ENCODE data around the gene PALD1. TPM values are rescaled to one million over a fixed set of nuclear protein-coding genes. Genes with fewer than 3 reads are reported as not detected.

Gene PALD1
- total and polyA plus RNA-seq, 9 of the 15 experiments (the other 6 are each of a cell fraction or from before 2014, with no cell fraction given): 0.03 to 0.29 (median 0.09) TPM; not detected in 2

- TF ChIP-seq POLR3A (IDR thresholded peaks at IDR 0.05; ENCODE audit: borderline replicate concordance, extremely low read depth, insufficient read depth, insufficient read length) (no peak), NCOA4 (IDR thresholded peaks at IDR 0.05; ENCODE audit: partially characterized antibody) (no peak), RNF219 (CRISPR knock-in tag; IDR thresholded peaks at IDR 0.05) (no peak), PREB (CRISPR knock-in tag; IDR thresholded peaks at IDR 0.05) (0 out of 2 replicates have a peak, but pooled peaks have one; percentile 13), NFXL1 (CRISPR knock-in tag; IDR thresholded peaks at IDR 0.05) (peak; percentile 41; the same call in 1 of the 2 replicates), KAT8 (IDR thresholded peaks at IDR 0.05; ENCODE audit: low read depth) (no peak), MCM7 (IDR thresholded peaks at IDR 0.05) (no peak), SMARCA4 (IDR thresholded peaks at IDR 0.05) (peak; percentile 94), ZNF740 (CRISPR knock-in tag; IDR thresholded peaks at IDR 0.05) (no peak; the same call in 1 of the 2 replicates), ZNF740 (tag; IDR thresholded peaks at IDR 0.05) (no peak), TAF9B (IDR thresholded peaks at IDR 0.05; ENCODE audit: partially characterized antibody) (no peak), ZNF551 (CRISPR knock-in tag; IDR thresholded peaks at IDR 0.05) (no peak), YY1 (IDR thresholded peaks at IDR 0.05; ENCODE audit: borderline replicate concordance in 1 of 3, control insufficient read depth in 1 of 3, extremely low read depth in 1 of 3, insufficient read depth in 3 of 3, insufficient read length in 1 of 3, insufficient replicate concordance in 2 of 3, low read depth in 1 of 3, low read length in 2 of 3) (peak in 1 of 3 experiments; percentile 18), GABPB2 (CRISPR knock-in tag; conservative IDR thresholded peaks at IDR 0.05) (no peak), ZNF12 (CRISPR knock-in tag; IDR thresholded peaks at IDR 0.05) (peak; percentile 67; the same call in 1 of the 2 replicates), FOSL1 (tag; conservative IDR thresholded peaks at IDR 0.05) (peak; percentile 83), FOXA3 (CRISPR knock-in tag; conservative IDR thresholded peaks at IDR 0.05 in 1 of 2, IDR thresholded peaks at IDR 0.05 in 1 of 2) (peak in 1 of 2 experiments; percentile 49; a peak in 2 of 4 replicates), SMARCB1 (IDR thresholded peaks at IDR 0.05; ENCODE audit: insufficient read length, low read depth) (no peak), CAMTA2 (CRISPR knock-in tag; conservative IDR thresholded peaks at IDR 0.05) (no peak), SAFB2 (IDR thresholded peaks at IDR 0.05; ENCODE audit: borderline replicate concordance, low read depth, low read length, severe bottlenecking) (no peak), BCL6 (CRISPR knock-in tag; IDR thresholded peaks at IDR 0.05) (no peak), PURB (CRISPR knock-in tag; IDR thresholded peaks at IDR 0.05; ENCODE audit: low read depth) (no peak), NEUROD1 (IDR thresholded peaks at IDR 0.05; ENCODE audit: borderline replicate concordance, low read depth, low read length, partially characterized antibody) (peak; percentile 61), MECOM (CRISPR knock-in tag; IDR thresholded peaks at IDR 0.05) (no peak)
These were observed 80.6 kb downstream of the PALD1 start (continued) for GRCh38 chr10:70558871-70559810.
